ENCODE data around the gene DCT. TPM values are rescaled to one million over a fixed set of nuclear protein-coding genes. Genes with fewer than 3 reads are reported as not detected.
A peak's percentile ranks its signal among the peaks of the same experiment; 100 is the strongest.
"Not testable (repeated sequence)": the region's sequence is repeated elsewhere in the genome, so short reads cannot be mapped to it uniquely, and the experiment has no call there.

DCT gene
- polyA plus RNA-seq (2013, experiment 1 of 4), result 0.46 TPM
- polyA plus RNA-seq (2013, experiment 2 of 4), result 0.21 TPM
- 0.37 TPM for polyA plus RNA-seq (2013, experiment 3 of 4)
- polyA plus RNA-seq (2013, experiment 4 of 4), result 0.41 TPM

DNA sequence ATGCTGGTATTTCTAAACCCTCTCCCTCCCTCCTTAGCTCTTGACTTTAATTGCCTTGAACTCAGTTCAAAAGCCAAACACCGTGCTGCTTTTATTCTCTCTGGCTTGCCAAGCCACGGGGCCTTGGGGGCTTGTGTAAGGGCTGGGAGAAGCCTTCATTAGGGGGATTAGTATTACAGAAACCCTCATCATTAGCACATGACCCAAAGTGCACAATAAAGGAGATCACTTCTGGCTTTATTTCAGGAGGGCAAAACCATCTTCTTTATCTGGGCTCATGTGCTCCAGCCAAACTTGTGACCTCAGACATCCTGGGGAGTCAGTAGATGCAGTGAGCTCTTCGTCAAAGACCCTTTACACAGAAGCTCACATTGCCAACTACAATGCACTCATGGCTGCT, at the start of gene DCT:
TSS of gene DCT (minus strand) at position 67 of the 400 bp plus-strand sequence. CDS start 427 bp downstream, outside the sequence.
- no peaks in the 10 kb centered on the region for H3K9me3 ChIP-seq (ENCODE audit: control insufficient read depth, low read length)
- H3K4me1 ChIP-seq (ENCODE audit: control insufficient read depth, insufficient read depth, low read length), result peaks cover 12% of the 10 kb centered on the region
- H3K36me3 ChIP-seq (ENCODE audit: control insufficient read depth, insufficient read depth, low read length), result no peaks in the 10 kb centered on the region
- H3K27me3 ChIP-seq (ENCODE audit: control insufficient read depth, insufficient read depth, low read length, poor library complexity, severe bottlenecking), result no peaks in the 10 kb centered on the region
- H3K4me3 ChIP-seq (ENCODE audit: insufficient read depth, low read depth, low read length), result no peak within 1 kb of the TSS
- H3K27ac ChIP-seq (ENCODE audit: insufficient read depth, low read depth, low read length, poor library complexity, severe bottlenecking), result peak within 1 kb of the TSS; percentile 52
- WGBS, 2 experiments, result 43 to 66% methylated on average over 2 to 3 of the region's 3 CpGs

DNA sequence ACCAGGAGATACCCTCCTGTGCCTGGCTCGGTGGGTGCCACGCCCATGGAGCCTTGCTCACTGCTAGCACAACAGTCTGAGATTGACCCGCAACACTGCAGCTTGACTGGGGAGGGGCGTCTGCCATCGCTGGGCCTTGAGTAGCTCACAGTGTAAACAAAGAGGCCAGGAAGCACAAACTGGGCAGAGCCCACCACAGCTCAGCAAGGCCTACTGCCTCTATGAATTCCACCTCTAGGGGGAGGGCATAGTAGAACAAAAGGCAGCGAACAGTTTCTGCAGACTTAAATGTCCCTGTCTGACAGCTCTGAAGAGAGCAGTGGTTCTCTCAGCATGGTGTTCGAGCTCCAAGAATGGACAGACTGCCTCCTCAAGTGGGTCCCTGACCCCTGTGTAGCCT, 47.5 kb upstream of the DCT start:
- 65 to 66% methylated on average over 7 of the region's 7 CpGs for WGBS, 2 experiments
- not testable (repeated sequence) for H3K4me3 ChIP-seq (ENCODE audit: insufficient read depth, low read depth, low read length); H3K27me3 ChIP-seq (ENCODE audit: control insufficient read depth, insufficient read depth, low read length, poor library complexity, severe bottlenecking); H3K36me3 ChIP-seq (ENCODE audit: control insufficient read depth, insufficient read depth, low read length); H3K4me1 ChIP-seq (ENCODE audit: control insufficient read depth, insufficient read depth, low read length); H3K9me3 ChIP-seq (ENCODE audit: control insufficient read depth, low read length); H3K27ac ChIP-seq (ENCODE audit: insufficient read depth, low read depth, low read length, poor library complexity, severe bottlenecking)

DNA sequence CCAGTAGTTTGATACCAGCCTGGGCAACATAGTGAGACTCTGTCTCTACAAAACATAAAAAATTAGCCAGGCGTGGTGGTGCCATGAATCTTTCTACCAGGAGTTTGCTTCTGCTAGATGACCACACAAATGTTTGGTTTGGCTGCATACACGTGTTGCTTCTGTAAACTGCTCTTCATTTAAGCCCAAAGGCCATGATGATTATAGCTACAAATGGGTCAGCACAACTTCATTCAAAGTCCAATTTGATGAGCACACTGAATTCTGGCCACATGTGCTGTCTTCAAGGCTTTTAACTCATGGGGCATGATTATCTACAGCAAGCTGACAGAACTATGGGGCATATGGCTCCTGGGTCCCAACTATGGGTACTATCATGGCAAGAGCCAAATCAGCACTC, 46.3 kb upstream of the DCT start:
- Histone ChIP-seq H3K4me1 (ENCODE audit: control insufficient read depth, insufficient read depth, low read length) (no peaks in the 10 kb centered on the region), H3K27me3 (ENCODE audit: control insufficient read depth, insufficient read depth, low read length, poor library complexity, severe bottlenecking) (no peaks in the 10 kb centered on the region), H3K27ac (ENCODE audit: insufficient read depth, low read depth, low read length, poor library complexity, severe bottlenecking) (no peak overlapping the region), H3K4me3 (ENCODE audit: insufficient read depth, low read depth, low read length) (no peak overlapping the region), H3K9me3 (ENCODE audit: control insufficient read depth, low read length) (no peaks in the 10 kb centered on the region), H3K36me3 (ENCODE audit: control insufficient read depth, insufficient read depth, low read length) (no peaks in the 10 kb centered on the region)
- WGBS, 2 experiments, result 90 to 95% methylated on average over 2 of the region's 2 CpGs

DNA sequence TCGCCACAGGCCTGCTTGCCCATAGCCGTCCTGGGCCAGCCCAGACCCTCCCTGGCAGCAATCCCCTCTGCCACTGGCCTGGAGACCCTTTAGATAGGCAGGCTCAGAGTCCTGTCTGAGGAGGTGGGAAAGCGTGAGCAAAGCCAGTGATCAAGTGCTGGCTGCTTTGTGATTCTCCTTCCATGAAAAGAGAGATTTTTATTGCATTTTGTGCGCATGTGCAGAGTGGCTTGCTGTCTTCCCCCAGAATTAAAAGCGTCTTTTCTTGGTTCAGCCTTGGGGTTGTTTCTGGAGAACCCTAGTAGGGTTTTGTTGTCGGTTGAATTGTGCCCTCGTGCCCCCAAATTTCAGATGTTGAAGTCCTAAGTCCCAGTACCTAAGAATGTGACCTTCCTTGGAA, 44.9 kb upstream of the DCT start:
- Histone ChIP-seq H3K27me3 (ENCODE audit: control insufficient read depth, insufficient read depth, low read length, poor library complexity, severe bottlenecking) (no peaks in the 10 kb centered on the region), H3K4me3 (ENCODE audit: insufficient read depth, low read depth, low read length) (no peak overlapping the region), H3K27ac (ENCODE audit: insufficient read depth, low read depth, low read length, poor library complexity, severe bottlenecking) (no peak overlapping the region), H3K9me3 (ENCODE audit: control insufficient read depth, low read length) (no peaks in the 10 kb centered on the region), H3K4me1 (ENCODE audit: control insufficient read depth, insufficient read depth, low read length) (no peaks in the 10 kb centered on the region), H3K36me3 (ENCODE audit: control insufficient read depth, insufficient read depth, low read length) (no peaks in the 10 kb centered on the region)
- WGBS, 2 experiments, result 79 to 83% methylated on average over 7 of the region's 7 CpGs

DNA sequence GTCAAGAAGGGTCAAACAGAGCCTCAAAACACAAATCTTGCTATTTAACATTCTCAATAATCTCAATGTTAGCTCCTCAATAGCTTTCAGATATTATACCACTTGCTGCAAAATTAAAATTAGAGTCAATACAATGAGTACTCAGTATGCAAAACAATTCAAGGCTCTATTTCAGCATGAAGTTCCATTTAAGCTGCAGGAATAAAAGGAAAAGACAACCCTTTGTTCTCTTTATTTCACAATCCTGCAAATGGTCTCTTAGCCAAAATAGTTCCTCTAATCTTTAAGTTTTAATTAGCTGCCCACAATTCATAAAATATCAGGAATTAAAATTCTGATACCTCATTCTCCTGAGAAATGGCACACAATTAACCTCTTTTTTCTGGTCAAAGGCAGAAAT, 40.5 kb upstream of the DCT start:
- Histone ChIP-seq H3K9me3 (ENCODE audit: control insufficient read depth, low read length) (no peaks in the 10 kb centered on the region), H3K27ac (ENCODE audit: insufficient read depth, low read depth, low read length, poor library complexity, severe bottlenecking) (no peak overlapping the region), H3K4me1 (ENCODE audit: control insufficient read depth, insufficient read depth, low read length) (no peaks in the 10 kb centered on the region), H3K4me3 (ENCODE audit: insufficient read depth, low read depth, low read length) (no peak overlapping the region), H3K36me3 (ENCODE audit: control insufficient read depth, insufficient read depth, low read length) (no peaks in the 10 kb centered on the region), H3K27me3 (ENCODE audit: control insufficient read depth, insufficient read depth, low read length, poor library complexity, severe bottlenecking) (no peaks in the 10 kb centered on the region)

DNA sequence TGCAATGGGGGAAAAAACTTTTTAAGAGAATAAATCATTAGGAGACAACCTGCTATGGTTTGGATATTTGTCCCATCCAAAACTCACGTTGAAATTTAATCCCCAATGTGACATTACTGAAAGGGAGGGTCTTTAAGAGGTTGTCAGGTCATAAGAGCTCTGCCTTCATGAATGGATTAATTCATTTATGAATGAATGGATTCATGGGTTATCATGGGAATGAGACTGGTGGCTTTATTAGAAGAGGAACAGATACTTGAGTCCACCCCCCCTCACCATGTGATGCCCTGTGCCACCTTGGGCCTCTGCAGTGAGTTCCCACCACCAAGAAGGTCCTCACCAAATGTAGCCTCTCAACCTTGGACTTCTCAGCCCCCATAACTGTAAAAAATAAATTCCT, 37.0 kb upstream of the DCT start:
- Histone ChIP-seq H3K27me3 (ENCODE audit: control insufficient read depth, insufficient read depth, low read length, poor library complexity, severe bottlenecking) (no peaks in the 10 kb centered on the region), H3K9me3 (ENCODE audit: control insufficient read depth, low read length) (no peaks in the 10 kb centered on the region), H3K4me3 (ENCODE audit: insufficient read depth, low read depth, low read length) (no peak overlapping the region), H3K36me3 (ENCODE audit: control insufficient read depth, insufficient read depth, low read length) (no peaks in the 10 kb centered on the region), H3K27ac (ENCODE audit: insufficient read depth, low read depth, low read length, poor library complexity, severe bottlenecking) (no peak overlapping the region), H3K4me1 (ENCODE audit: control insufficient read depth, insufficient read depth, low read length) (no peaks in the 10 kb centered on the region)
- WGBS, 2 experiments, result 90 to 96% methylated on average over 1 of the region's 1 CpG

DNA sequence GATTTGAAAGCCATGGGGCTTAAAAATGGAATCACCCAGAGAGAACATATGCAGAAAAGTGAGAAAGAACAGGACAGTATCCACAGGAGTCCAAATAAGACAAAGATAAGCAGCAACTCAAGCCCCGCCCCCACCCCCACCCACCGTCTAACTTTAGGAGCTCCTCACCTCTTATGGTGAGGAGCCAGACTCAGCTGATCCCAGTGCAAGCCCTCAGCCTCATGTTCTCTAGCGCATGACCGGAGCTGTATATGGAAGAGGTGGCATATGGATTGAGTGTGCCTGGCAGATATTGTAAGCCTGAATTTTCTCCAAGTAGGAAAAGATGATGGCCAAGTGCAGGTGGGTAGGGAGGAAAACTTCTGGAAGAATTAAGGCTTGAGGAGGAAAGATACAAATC, 36.4 kb upstream of the DCT start:
- H3K27ac ChIP-seq (ENCODE audit: insufficient read depth, low read depth, low read length, poor library complexity, severe bottlenecking), result no peak overlapping the region
- H3K9me3 ChIP-seq (ENCODE audit: control insufficient read depth, low read length), result no peaks in the 10 kb centered on the region
- no peaks in the 10 kb centered on the region for H3K27me3 ChIP-seq (ENCODE audit: control insufficient read depth, insufficient read depth, low read length, poor library complexity, severe bottlenecking)
- 81 to 92% methylated on average over 3 to 4 of the region's 4 CpGs for WGBS, 2 experiments
- no peaks in the 10 kb centered on the region for H3K36me3 ChIP-seq (ENCODE audit: control insufficient read depth, insufficient read depth, low read length)
- H3K4me1 ChIP-seq (ENCODE audit: control insufficient read depth, insufficient read depth, low read length), result no peaks in the 10 kb centered on the region
- no peak overlapping the region for H3K4me3 ChIP-seq (ENCODE audit: insufficient read depth, low read depth, low read length)

DNA sequence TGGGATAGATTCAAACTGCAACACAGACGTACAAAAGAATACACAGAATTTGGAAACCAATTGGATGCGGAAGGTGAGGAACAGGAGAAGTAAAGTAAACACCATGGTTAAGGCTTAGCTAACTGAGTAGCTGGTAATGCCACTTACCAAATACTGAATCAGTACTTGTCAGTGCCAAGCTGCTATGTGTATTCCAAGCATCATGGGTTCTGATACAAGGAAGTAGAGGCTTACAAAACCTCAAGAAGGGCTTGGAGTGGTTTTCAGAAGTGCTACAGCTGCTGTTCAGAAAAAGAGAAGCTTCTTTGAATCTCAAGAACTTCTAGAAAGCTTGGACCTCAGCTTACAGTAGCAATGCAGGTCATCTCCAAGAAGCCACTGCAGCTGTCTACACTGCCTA, 35.9 kb upstream of the DCT start:
- Histone ChIP-seq H3K4me3 (ENCODE audit: insufficient read depth, low read depth, low read length) (no peak overlapping the region), H3K27ac (ENCODE audit: insufficient read depth, low read depth, low read length, poor library complexity, severe bottlenecking) (no peak overlapping the region), H3K4me1 (ENCODE audit: control insufficient read depth, insufficient read depth, low read length) (no peaks in the 10 kb centered on the region), H3K36me3 (ENCODE audit: control insufficient read depth, insufficient read depth, low read length) (no peaks in the 10 kb centered on the region), H3K27me3 (ENCODE audit: control insufficient read depth, insufficient read depth, low read length, poor library complexity, severe bottlenecking) (no peaks in the 10 kb centered on the region), H3K9me3 (ENCODE audit: control insufficient read depth, low read length) (no peaks in the 10 kb centered on the region)
- WGBS, 2 experiments, result 97 to 98% methylated on average over 2 of the region's 2 CpGs

DNA sequence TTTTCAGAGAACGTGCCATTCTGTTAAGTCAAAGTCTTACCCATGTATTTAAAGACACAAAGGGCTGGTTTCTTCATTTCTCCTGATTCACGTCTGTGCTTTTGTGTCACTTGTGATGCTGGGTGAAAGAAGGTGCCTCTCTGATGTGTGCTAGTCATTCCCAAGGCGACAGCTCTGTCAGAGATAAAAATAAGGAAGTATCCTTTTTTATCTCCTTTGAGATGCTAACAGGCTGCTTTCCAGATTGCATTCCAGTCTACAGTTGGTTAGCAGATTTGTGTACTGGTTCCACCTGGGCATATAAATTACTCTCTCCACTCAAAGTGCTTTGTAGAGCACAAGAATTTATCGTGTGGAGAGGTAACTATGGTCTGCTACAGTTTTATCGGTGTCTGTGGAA, 33.5 kb upstream of the DCT start:
- WGBS, 2 experiments, result 83 to 90% methylated on average over 5 of the region's 5 CpGs
- Histone ChIP-seq H3K27me3 (ENCODE audit: control insufficient read depth, insufficient read depth, low read length, poor library complexity, severe bottlenecking) (no peaks in the 10 kb centered on the region), H3K36me3 (ENCODE audit: control insufficient read depth, insufficient read depth, low read length) (no peaks in the 10 kb centered on the region), H3K9me3 (ENCODE audit: control insufficient read depth, low read length) (no peaks in the 10 kb centered on the region), H3K4me1 (ENCODE audit: control insufficient read depth, insufficient read depth, low read length) (peaks cover 3% of the 10 kb centered on the region), H3K27ac (ENCODE audit: insufficient read depth, low read depth, low read length, poor library complexity, severe bottlenecking) (no peak overlapping the region), H3K4me3 (ENCODE audit: insufficient read depth, low read depth, low read length) (no peak overlapping the region)

DNA sequence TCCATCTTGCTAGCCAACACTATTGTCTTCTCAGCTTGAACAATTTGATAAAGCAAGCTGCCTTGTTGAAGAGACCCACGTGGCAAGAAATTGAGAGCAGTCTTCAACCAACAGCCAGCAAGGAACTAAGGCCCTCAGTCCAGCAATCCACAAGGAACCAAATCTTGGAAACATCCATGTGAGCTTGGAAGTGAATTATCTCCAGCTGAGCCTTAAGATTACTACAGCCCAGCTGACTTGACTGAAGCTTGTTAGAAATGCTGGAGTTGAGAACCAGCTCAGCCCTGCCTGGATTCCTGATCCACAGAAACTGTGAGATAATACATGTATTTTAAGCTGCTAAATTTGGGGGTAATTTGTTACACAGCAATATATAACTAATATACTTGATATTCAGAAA, 26.2 kb upstream of the DCT start:
- H3K9me3 ChIP-seq (ENCODE audit: control insufficient read depth, low read length), result no peaks in the 10 kb centered on the region
- WGBS, 2 experiments, result 81 to 92% methylated on average over 1 of the region's 1 CpG
- no peak overlapping the region for H3K27ac ChIP-seq (ENCODE audit: insufficient read depth, low read depth, low read length, poor library complexity, severe bottlenecking)
- H3K36me3 ChIP-seq (ENCODE audit: control insufficient read depth, insufficient read depth, low read length), result no peaks in the 10 kb centered on the region
- H3K4me3 ChIP-seq (ENCODE audit: insufficient read depth, low read depth, low read length), result no peak overlapping the region
- H3K27me3 ChIP-seq (ENCODE audit: control insufficient read depth, insufficient read depth, low read length, poor library complexity, severe bottlenecking), result no peaks in the 10 kb centered on the region
- peaks cover 3% of the 10 kb centered on the region for H3K4me1 ChIP-seq (ENCODE audit: control insufficient read depth, insufficient read depth, low read length)

DNA sequence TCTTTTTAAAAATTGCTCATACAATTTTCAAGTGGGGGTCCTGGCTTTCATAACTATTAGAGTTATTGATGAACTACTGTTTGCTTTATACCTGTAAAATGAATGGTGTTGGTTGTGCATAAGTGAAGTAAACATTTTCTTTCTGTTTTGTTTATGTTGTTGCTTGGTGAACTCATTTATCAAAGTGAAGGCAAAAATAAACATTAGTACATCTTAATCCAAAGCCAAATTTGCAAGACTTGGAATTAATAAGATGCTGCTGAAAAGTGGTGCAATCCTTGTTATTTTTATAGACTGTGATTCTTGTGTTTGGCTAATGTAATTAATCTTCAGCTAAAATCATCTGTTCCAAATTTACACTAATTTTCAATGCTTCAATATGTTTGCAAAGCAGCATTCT, 24.4 kb upstream of the DCT start:
- Histone ChIP-seq H3K27me3 (ENCODE audit: control insufficient read depth, insufficient read depth, low read length, poor library complexity, severe bottlenecking) (no peaks in the 10 kb centered on the region), H3K4me1 (ENCODE audit: control insufficient read depth, insufficient read depth, low read length) (peaks cover 1% of the 10 kb centered on the region), H3K27ac (ENCODE audit: insufficient read depth, low read depth, low read length, poor library complexity, severe bottlenecking) (no peak overlapping the region), H3K4me3 (ENCODE audit: insufficient read depth, low read depth, low read length) (no peak overlapping the region), H3K36me3 (ENCODE audit: control insufficient read depth, insufficient read depth, low read length) (no peaks in the 10 kb centered on the region), H3K9me3 (ENCODE audit: control insufficient read depth, low read length) (no peaks in the 10 kb centered on the region)

All from ectodermal cell (in vitro differentiated cells).